GM23248 (cell line): ENCODE measurements around the gene KIR3DL3.
"Not testable (repeated sequence)": the region's sequence is repeated elsewhere in the genome, so short reads cannot be mapped to it uniquely, and the experiment has no call there.

Source experiments
- EZH2 ChIP-seq: fragments of 200-600 bp; sonication (generic); IDR thresholded peaks from 2 replicates; pipeline ENCODE4 v1.6.1; 2018; ENCODE audit warnings: antibody characterized with exemption, mild to moderate bottlenecking; ENCODE audit not compliant: insufficient read depth, poor library complexity, severe bottlenecking
- EZH2phosphoT487 ChIP-seq: fragments of 200-600 bp; sonication (generic); IDR thresholded peaks from 2 replicates; pipeline ENCODE4 v1.6.1; 2018; ENCODE audit warnings: antibody characterized with exemption, moderate library complexity, mild to moderate bottlenecking, low read depth; ENCODE audit not compliant: insufficient read depth

DNA sequence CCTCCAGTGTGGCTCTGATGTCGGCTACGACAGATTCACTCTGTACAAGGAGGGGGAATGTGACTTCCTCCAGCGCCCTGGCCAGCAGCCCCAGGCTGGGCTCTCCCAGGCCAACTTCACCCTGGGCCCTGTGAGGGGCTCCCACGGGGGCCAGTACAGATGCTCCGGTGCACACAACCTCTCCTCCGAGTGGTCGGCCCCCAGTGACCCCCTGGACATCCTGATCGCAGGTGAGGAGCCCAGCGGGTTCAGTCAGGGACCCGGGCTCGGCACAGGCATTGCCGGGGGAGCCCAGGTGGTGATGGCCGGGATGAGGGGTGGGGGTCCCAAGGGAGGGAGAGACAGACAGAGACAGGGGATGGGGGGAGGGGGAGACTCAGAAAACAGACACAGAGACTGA is 26.5 kb upstream of the KIR3DL3 start:
- not testable (repeated sequence) for TF ChIP-seq EZH2, EZH2phosphoT487
